ENCODE measurements around the gene TEFM.
"Not testable (repeated sequence)": the region's sequence is repeated elsewhere in the genome, so short reads cannot be mapped to it uniquely, and the experiment has no call there.

Gene TEFM

GRCh38 chr17:30906101-30906911 lies at the start of gene TEFM:
TEFM (minus strand) TSS chr17:30906238; CDS start chr17:30906198, 40 bp downstream.
- DNase-seq: peak in 55 of 56 donors; percentile 30 to 92 (median 77)

DNA sequence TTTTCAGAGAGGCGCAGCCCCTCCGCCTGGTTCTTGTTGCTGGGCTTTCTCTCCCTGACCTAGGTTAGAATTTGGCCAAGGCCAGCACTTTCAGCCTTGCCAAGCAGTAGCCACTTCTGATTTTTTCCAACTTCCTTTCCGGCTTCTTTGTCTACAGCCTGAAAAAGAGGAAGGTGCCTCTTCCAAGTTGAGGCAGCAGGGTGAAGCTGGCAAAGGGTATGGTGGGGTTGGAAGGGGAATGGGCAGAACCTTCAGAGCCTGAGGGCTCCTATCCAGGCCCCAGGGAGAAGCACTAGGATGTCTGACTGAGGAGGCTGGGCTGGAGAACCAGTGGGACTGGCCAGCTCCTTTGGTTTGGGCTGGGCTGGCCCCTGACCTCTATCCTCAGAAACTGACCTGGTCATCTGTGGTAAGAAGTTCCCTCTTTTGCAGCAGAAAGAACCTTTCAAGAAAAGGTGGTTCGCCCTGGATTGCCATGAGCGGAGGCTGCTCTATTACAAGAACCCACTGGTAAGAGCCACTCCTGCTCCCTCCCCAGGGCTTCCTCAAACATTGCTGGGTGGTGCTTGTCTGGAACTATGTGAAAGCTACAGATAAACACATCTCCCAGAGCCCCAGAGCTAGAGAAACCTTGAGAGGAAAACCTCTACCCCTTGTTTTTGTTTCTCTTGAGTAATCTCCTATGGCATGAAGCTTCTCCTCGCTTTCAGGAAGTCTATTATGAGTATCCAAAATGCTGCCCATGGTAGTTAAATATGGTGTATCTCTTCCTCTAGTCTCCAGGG lies 48.2 kb upstream of the TEFM start:
- DNase-seq: peak in 6 of 56 donors; percentile 2 to 29 (median 16)

- peak in 2 of 56 donors; percentile 3 to 10 for DNase-seq
Measured at GRCh38 chr17:30952638-30953393, 46.8 kb upstream of the TEFM start.

DNA sequence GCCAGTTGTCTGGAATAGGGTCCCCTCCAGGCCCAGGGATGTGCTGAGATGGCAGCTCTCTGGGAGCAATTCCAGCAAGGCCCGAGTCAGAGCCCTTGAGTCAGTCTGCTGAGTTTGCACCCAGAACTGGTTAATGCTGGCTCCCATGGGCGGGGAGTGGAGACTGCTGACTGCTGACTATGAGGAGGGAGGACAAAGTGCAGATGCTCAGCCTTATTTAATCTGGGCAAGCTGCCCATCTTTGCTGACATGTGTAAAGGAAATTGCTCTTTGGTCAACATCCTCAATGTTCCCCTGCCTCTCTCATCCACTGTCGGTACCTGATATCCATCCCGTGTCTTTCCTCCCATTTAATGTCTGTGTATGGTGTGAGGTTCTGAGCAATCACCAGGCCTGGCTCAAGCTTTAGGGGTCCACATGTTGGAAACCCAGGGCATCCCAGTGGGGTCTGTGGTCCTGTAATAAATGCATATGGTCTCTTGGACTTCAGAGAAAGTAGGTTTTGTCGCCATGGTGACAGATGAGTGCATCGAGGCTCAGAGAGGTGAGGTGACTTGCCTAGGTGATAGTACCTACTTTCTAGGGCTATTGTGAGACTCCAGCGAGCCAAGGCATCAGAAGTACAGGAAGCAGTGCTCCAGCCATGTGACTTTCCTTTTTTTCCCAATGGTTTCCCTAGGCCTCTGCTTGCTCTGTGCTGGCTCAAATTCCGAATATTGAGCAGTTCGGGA lies 44.8 kb upstream of the TEFM start:
- peak in 24 of 56 donors; percentile 1 to 54 (median 16) for DNase-seq

DNA sequence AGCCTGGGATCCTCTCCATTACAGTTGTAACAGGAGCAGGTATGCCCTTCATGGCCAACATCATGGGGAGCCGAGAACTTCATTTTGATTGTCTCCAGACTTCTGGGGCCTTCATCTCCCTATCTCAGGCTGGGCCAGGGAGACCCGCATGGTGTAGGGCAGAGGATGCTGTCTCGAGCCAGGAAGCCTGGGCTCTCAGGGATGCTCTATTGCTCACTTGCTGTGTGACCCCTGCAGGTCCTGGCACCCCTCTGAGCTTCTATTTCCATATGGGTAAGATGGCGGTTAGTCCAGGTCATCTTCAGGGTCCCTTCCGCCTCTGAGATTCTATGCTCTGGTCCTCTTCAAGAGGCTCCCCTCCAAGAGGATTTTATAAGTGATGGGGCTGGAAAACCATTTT lies 44.2 kb upstream of the TEFM start:
- no peak for DNase-seq

GRCh38 chr17:30947796-30948195 lies 41.8 kb upstream of the TEFM start:
- no peak for DNase-seq

- no peak for DNase-seq
Measured at GRCh38 chr17:30942308-30943079, 36.5 kb upstream of the TEFM start.

GRCh38 chr17:30939051-30939689 lies 33.1 kb upstream of the TEFM start:
- no peak for DNase-seq

DNA sequence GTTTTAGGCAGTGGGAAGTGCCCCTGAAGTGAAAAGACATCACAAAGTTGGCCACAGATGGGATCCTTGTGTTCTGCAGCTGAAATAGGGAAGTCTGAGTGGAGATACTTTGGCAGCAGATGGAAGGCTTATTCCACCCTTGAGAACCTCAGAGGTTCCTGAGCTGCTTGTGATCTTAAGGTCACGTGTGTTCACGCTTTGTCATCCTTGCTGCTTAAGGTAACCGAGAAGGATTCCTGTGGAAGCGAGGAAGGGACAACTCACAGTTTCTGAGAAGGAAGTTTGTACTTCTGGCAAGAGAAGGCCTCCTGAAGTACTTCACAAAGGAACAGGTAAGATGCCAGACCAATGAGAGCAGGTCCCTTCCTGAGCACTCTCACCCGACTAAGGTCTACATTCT lies 27.9 kb upstream of the TEFM start:
- no peak for DNase-seq

- not testable (repeated sequence) for DNase-seq
Measured at GRCh38 chr17:30931582-30931981, 25.5 kb upstream of the TEFM start.

- DNase-seq: no peak
Measured at GRCh38 chr17:30930495-30930894, 24.5 kb upstream of the TEFM start.

DNA sequence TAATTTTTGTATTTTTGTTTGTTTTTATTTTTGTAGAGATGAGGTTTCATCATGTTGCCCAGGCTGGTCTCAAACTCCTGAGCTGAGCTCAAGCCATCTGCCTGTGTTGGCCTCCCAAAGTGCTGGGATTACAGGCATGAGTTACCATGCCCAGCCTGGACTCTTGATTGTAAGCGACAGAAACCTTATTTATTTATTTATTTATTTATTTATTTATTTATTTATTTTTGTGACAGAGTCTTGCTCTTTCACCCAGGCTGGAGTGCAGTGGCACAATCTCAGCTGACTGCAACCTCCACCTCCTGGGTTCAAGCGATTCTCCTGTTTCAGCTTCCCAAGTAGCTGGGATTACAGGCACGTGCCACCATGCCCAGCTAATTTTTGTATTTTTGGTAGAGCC lies 23.8 kb upstream of the TEFM start:
- not testable (repeated sequence) for DNase-seq

DNA sequence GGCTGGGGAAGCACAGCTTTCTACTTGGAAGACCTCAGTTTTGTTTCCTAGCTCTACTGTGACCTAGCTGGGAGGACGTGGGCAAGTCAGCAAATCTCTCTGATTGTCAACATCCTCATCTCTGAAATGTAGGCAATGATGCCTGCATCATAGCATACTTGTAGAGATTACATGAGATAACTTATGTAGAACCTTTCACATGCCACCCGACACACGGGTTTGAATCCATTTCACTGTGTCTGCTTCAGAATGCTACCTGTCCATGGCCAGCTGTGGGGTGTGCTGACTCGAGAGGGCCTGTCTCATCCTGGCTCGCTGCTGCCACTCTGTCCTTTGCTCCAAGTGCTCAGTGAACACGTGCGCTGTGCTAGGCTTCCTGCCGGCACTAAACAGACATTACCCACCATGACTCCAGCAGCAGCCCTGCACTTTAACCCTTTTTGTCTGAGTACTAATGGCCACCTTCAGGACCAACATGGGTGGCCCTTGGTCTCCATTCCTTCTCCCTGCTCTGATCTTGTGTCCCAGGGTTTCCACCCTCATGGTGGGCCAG lies 23.1 kb upstream of the TEFM start:
- DNase-seq: no peak

GRCh38 chr17:30928584-30928983 lies 22.5 kb upstream of the TEFM start:
- DNase-seq: no peak

DNA sequence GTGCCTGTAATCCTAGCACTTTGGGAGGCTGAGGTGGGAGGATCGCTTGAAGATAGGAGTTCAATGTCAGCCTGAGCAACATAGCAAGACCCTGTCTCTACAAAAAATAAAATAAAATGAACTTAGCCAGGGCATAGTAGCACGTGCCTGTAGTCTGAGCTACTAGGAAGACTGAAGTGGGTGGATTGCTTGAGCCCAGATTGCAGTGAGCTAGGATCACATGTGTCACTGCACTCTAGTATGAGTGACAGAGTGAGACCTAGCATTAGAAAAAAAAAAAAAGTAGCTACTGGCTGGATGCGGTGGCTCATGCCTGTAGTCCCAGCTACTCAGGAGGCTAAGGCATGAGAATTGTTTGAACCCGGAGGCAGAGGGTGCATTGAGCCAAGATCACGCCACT lies 21.7 kb upstream of the TEFM start:
- DNase-seq: no peak

GRCh38 chr17:30926516-30926915 lies 20.5 kb upstream of the TEFM start:
- DNase-seq: no peak

- no peak for DNase-seq
Measured at GRCh38 chr17:30924341-30924740, 18.3 kb upstream of the TEFM start.

DNA sequence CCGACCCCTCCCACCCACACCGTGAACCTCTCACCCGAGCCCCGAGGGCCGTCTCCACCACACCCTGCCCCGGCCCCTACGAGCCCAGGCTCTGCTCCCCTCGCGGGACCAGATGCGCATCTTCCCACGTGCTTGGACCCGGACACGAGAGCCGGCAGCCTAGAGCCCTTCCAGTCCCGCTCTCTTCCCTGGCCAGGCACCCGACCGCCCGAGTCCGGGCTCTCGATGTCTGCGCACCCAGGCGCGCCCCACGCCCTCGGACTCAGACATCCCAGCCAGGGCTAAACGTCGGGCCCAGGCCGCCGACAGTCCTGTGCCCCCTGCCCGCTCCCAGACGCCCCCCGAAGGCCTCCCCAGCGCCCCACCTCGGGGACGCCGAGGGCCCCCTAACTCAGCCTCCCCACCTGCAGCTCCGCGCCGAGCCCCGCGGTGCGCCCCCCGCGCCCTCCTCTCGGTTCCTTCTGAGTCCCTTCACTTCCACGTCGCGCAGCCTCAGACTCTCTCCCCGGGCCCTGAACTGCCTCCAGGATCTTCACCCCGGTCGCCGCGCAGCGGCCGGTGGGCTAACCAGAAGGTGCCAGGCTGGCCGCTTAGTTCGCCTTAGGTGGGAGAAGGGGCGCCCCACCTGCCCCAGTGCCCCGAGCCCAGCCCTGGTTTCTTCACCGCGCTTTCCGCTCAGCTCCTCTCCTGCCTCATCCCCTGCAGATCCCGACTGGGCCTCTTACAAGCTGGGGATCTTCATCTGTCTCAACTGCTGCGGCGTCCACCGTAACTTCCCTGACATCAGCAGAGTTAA lies 16.4 kb upstream of the TEFM start:
- DNase-seq: peak in 4 of 56 donors; percentile 1 to 30 (median 2)

Data from nucleus accumbens (tissue), 56 donors.